RWPE1 (cell line): ENCODE results near the gene GALNTL6.

Experiments
- CTCF ChIA-PET: fragments of 350-600 bp; sonication (Branson Sonifier 250); formaldehyde crosslinking; extraction: SDS; loops from one replicate; lab custom pipeline; 2021; lab: Yijun Ruan, JAX
- POLR2A ChIA-PET: fragments of 400-600 bp; formaldehyde crosslinking; extraction: SDS; loops from one replicate; lab custom pipeline; 2020; ENCODE audit warnings: antibody characterized with exemption; ENCODE audit not compliant: low non-redundant PET; lab: Yijun Ruan, JAX
- DNase-seq: peaks from one replicate; pipeline ENCODE4 v3.0.0; 2012; ENCODE audit warnings: low spot score
- H3K27ac ChIP-seq: fragments of 450-650 bp; 2 replicates; pipeline ENCODE4 v1.5.1; 2017
- CTCF ChIP-seq: fragments of 450-650 bp; conservative IDR thresholded peaks from 2 replicates; pipeline ENCODE4 v1.5.1; 2017; ENCODE audit warnings: low read depth, mild to moderate bottlenecking

GALNTL6 gene

GRCh38 chr4:172750910-172751309 lies 937.7 kb downstream of the GALNTL6 start:
- no peak for DNase-seq
- CTCF ChIA-PET, result no interaction called here
- POLR2A ChIA-PET, result no interaction called here
- no peak for TF ChIP-seq CTCF
- no peak overlapping the region for H3K27ac ChIP-seq

- DNase-seq, result no peak
- no peak overlapping the region for H3K27ac ChIP-seq
- CTCF ChIA-PET, result interaction anchor here (0.9 kb wide), 1 partner anchor 92 kb away, joined by 5 read pairs; no protein-coding TSS in a partner anchor
- no peak for TF ChIP-seq CTCF
- POLR2A ChIA-PET, result no interaction called here
Measured at GRCh38 chr4:172751550-172751949, 938.3 kb downstream of the GALNTL6 start.

- TF ChIP-seq CTCF, result no peak
- no peak overlapping the region for H3K27ac ChIP-seq
- ChIA-PET CTCF (no interaction called here), POLR2A (no interaction called here)
- peak; percentile 18 for DNase-seq
Measured at GRCh38 chr4:172758586-172759340, 945.6 kb downstream of the GALNTL6 start.

GRCh38 chr4:172760512-172760911 lies 947.3 kb downstream of the GALNTL6 start:
- DNase-seq, result no peak
- ChIA-PET CTCF (no interaction called here), POLR2A (no interaction called here)
- no peak for TF ChIP-seq CTCF
- H3K27ac ChIP-seq, result no peak overlapping the region

GRCh38 chr4:172762895-172763294 lies 949.7 kb downstream of the GALNTL6 start:
- DNase-seq, result no peak
- H3K27ac ChIP-seq, result no peak overlapping the region
- TF ChIP-seq CTCF, result no peak
- ChIA-PET POLR2A (no interaction called here), CTCF (interaction anchor here (0.6 kb wide), 2 partner anchors 17 to 465 kb away, joined by 4 to 5 read pairs; no protein-coding TSS in a partner anchor)

GRCh38 chr4:172770787-172771186 lies 957.6 kb downstream of the GALNTL6 start:
- POLR2A ChIA-PET, result no interaction called here
- no peak for TF ChIP-seq CTCF
- CTCF ChIA-PET, result no interaction called here
- H3K27ac ChIP-seq, result no peak overlapping the region
- no peak for DNase-seq
